DMS53 treated with DMSO at 0.1 percent for 48 hours (cell line): ENCODE measurements around the gene ALKBH7.

Source experiments
- DNase-seq: peaks from one replicate; lab custom pipeline; 2025; ENCODE audit not compliant: unreplicated experiment; lab: John Stamatoyannopoulos, UW

The ALKBH7 gene

DNA sequence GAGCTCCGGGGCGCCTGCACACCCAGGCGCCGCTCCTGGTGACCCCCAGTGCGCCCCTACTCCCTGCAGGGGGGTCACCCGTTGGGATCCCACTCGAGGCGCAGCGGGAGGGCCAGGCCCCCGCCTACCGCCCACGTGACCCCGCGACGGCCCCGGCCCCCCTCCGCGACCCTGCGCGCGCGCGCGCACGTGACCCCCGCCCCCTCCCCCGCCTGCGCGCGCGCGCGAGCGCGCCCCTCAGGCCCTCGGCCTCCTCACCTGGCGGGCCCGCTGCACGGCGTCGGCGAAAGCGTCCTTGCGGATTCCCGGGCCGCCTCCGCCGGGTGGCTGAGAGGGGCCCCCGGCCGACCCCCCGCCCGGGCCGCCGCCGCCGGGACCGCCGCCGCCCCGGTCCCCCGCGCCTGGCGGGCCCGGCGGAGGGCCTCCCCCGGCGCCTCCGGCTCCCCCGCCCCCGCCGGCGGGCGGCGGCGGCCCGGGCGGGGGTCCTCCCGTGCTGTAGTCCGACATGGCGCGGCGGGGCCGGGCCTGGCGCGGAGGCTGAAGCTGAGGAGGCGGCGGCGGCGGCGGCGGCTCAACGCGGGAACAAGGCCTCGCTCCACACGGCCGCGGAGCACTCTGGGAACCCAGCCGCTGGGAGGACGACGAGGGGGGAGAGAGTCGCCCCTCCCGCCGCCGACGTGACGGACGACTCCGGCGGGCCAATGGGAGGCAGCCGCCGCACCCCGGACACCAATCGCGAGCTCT lies 51.8 kb downstream of the ALKBH7 start, which contains the start of gene KHSRP:
KHSRP (minus strand) TSS at position 617 of the 744 bp plus-strand sequence; CDS start at position 507, 110 bp downstream.
- no peak for DNase-seq
